ENCODE measurements around the gene SPAG17. TPM values are rescaled to one million over a fixed set of nuclear protein-coding genes. Genes with fewer than 3 reads are reported as not detected.

SPAG17 gene
- total and polyA plus RNA-seq, 2 experiments from 2014 or later = 0.36 to 1.7 TPM

DNA sequence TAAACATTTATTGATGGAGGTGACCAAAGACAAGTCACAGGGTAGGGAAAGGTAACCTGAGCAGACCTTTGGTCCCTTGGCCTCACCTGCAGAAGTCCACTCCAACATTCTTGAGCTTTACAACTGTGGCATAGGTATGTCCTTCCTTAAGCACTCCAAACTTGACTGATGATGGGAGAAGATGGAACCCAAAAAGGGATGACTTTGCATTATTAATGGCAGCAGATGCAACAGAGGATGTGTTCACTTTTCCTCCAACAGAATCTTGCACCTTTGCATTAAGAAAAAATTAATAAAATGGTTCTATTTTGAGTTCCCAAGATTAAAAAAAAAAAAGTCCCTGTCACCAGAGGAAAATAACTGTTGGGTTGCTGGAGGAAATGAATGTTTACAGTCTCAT, 213.3 kb downstream of the SPAG17 start:
- Histone ChIP-seq H3K27ac (no peak overlapping the region), H4K20me1 (ENCODE audit: insufficient read depth, poor library complexity, severe bottlenecking) (no peaks in the 10 kb centered on the region), H3K9me3 (ENCODE audit: low read depth) (no peaks in the 10 kb centered on the region), H3K4me3 (no peak overlapping the region), H3K27me3 (no peaks in the 10 kb centered on the region), H3K9me2 (replicated peaks; ENCODE audit: insufficient read depth) (no peaks in the 10 kb centered on the region), H3K4me2 (no peak overlapping the region), H3K4me1 (ENCODE audit: insufficient read depth) (no peaks in the 10 kb centered on the region), H2AFZ (no peak overlapping the region), H3K79me2 (no peaks in the 10 kb centered on the region), H3K36me3 (replicated peaks; ENCODE audit: insufficient read depth, low read depth) (no peaks in the 10 kb centered on the region)
- DNase-seq (ENCODE audit: low spot score) = no peak
- TF ChIP-seq EZH2phosphoT487 (IDR thresholded peaks at IDR 0.05; ENCODE audit: low read depth, severe bottlenecking, unreplicated experiment) (no peak), EZH2 (IDR thresholded peaks at IDR 0.05; ENCODE audit: borderline replicate concordance) (no peak)
- TF ChIP-seq, protein P1, sequence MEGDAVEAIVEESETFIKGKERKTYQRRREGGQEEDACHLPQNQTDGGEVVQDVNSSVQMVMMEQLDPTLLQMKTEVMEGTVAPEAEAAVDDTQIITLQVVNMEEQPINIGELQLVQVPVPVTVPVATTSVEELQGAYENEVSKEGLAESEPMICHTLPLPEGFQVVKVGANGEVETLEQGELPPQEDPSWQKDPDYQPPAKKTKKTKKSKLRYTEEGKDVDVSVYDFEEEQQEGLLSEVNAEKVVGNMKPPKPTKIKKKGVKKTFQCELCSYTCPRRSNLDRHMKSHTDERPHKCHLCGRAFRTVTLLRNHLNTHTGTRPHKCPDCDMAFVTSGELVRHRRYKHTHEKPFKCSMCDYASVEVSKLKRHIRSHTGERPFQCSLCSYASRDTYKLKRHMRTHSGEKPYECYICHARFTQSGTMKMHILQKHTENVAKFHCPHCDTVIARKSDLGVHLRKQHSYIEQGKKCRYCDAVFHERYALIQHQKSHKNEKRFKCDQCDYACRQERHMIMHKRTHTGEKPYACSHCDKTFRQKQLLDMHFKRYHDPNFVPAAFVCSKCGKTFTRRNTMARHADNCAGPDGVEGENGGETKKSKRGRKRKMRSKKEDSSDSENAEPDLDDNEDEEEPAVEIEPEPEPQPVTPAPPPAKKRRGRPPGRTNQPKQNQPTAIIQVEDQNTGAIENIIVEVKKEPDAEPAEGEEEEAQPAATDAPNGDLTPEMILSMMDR (IDR thresholded peaks at IDR 0.05; ENCODE audit: poor library complexity) = no peak

DNA sequence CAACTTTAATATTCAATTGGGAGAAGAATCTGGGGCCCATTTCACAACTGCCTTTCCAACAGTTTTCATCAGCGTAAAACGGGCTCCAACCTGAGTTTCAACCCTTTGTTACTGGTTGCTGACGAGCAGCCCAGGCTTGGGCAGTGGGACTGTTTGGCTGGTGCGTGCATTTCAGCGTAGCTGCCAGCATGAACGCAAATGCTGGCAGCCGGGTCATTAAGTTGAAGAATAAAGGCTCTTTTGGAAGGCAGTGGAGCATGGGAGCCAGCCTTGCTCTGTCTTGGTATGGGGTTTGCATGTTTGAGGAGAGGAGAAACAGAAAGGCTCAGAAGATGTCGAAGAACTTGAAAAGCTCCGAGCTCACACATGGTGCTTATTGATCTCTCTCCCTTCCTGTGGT, 214.8 kb downstream of the SPAG17 start:
- Histone ChIP-seq H2AFZ (no peak overlapping the region), H3K9me3 (ENCODE audit: low read depth) (no peaks in the 10 kb centered on the region), H3K79me2 (no peaks in the 10 kb centered on the region), H3K27me3 (no peaks in the 10 kb centered on the region), H4K20me1 (ENCODE audit: insufficient read depth, poor library complexity, severe bottlenecking) (no peaks in the 10 kb centered on the region), H3K4me3 (no peak overlapping the region), H3K4me1 (ENCODE audit: insufficient read depth) (no peaks in the 10 kb centered on the region), H3K27ac (no peak overlapping the region), H3K9me2 (replicated peaks; ENCODE audit: insufficient read depth) (no peaks in the 10 kb centered on the region), H3K36me3 (replicated peaks; ENCODE audit: insufficient read depth, low read depth) (no peaks in the 10 kb centered on the region), H3K4me2 (no peak overlapping the region)
- TF ChIP-seq, protein P1 (IDR thresholded peaks at IDR 0.05; ENCODE audit: poor library complexity) = no peak
- TF ChIP-seq EZH2 (IDR thresholded peaks at IDR 0.05; ENCODE audit: borderline replicate concordance) (no peak), EZH2phosphoT487 (IDR thresholded peaks at IDR 0.05; ENCODE audit: low read depth, severe bottlenecking, unreplicated experiment) (no peak)
- WGBS (ENCODE audit: low lambda C conversion rate, missing lambda C conversion rate) = 89% methylated on average over 9 of the region's 9 CpGs
- DNase-seq (ENCODE audit: low spot score) = no peak

DNA sequence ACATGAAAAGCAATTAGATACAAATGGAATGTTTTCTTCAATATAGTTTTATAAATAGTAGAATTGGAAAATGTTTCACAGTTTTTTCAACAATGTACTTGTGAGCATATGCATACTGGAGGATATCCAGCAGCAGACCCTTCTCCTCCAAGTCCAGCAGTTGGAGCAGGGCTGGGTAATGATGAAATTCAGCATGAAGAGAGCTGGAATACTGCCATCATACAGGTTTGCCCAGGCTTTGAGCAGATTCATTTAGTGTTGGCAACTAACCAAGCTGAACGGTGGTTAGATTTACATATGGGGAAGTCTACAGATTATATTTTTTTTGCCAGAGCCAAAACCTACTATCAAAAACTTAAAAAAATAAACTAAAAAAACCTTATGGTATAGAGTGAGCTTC, 217.1 kb downstream of the SPAG17 start:
- TF ChIP-seq EZH2 (IDR thresholded peaks at IDR 0.05; ENCODE audit: borderline replicate concordance) (no peak), EZH2phosphoT487 (IDR thresholded peaks at IDR 0.05; ENCODE audit: low read depth, severe bottlenecking, unreplicated experiment) (no peak)
- TF ChIP-seq, protein P1 (IDR thresholded peaks at IDR 0.05; ENCODE audit: poor library complexity) = no peak
- no peak overlapping the region for H3K4me3 ChIP-seq
- H3K27me3 ChIP-seq = no peaks in the 10 kb centered on the region
- H3K79me2 ChIP-seq = no peaks in the 10 kb centered on the region
- 50% methylated on average over 1 of the region's 1 CpG for WGBS (ENCODE audit: low lambda C conversion rate, missing lambda C conversion rate)
- H3K27ac ChIP-seq = peak overlapping the region; percentile 33
- H4K20me1 ChIP-seq (ENCODE audit: insufficient read depth, poor library complexity, severe bottlenecking) = no peaks in the 10 kb centered on the region
- H3K4me1 ChIP-seq (ENCODE audit: insufficient read depth) = no peaks in the 10 kb centered on the region
- peak; percentile 25 for DNase-seq (ENCODE audit: low spot score)
- H3K36me3 ChIP-seq (replicated peaks; ENCODE audit: insufficient read depth, low read depth) = no peaks in the 10 kb centered on the region
- H3K4me2 ChIP-seq = peak overlapping the region; percentile 2
- H2AFZ ChIP-seq = no peak overlapping the region
- no peaks in the 10 kb centered on the region for H3K9me3 ChIP-seq (ENCODE audit: low read depth)
- H3K9me2 ChIP-seq (replicated peaks; ENCODE audit: insufficient read depth) = no peaks in the 10 kb centered on the region

DNA sequence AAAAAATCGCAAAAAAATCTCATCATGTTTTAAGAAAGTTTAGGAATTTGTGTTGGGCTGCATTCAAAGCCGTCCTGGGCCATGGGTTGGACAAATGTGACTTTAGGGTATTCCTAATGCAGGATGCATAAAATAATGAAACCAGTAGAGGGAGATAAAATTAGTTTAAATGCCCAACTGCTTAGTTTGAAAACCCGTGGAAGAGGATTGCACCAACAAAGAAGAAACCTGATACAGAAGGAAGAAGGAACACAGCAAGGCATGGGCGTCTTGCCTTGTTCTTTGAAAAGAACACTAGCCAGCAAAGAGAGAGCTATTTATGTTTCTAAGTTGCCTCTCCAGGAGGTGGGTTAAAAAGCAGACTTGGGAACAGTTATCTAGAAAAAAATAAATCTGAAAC, 217.6 kb downstream of the SPAG17 start:
- H3K36me3 ChIP-seq (replicated peaks; ENCODE audit: insufficient read depth, low read depth) = no peaks in the 10 kb centered on the region
- no peaks in the 10 kb centered on the region for H3K4me1 ChIP-seq (ENCODE audit: insufficient read depth)
- H3K27me3 ChIP-seq = no peaks in the 10 kb centered on the region
- no peak for TF ChIP-seq EZH2 (IDR thresholded peaks at IDR 0.05; ENCODE audit: borderline replicate concordance)
- TF ChIP-seq, protein P1 (IDR thresholded peaks at IDR 0.05; ENCODE audit: poor library complexity) = peak; percentile 23
- no peaks in the 10 kb centered on the region for H3K79me2 ChIP-seq
- no peak overlapping the region for H3K4me3 ChIP-seq
- H3K9me2 ChIP-seq (replicated peaks; ENCODE audit: insufficient read depth) = no peaks in the 10 kb centered on the region
- peak; percentile 11 for DNase-seq (ENCODE audit: low spot score)
- H2AFZ ChIP-seq = no peak overlapping the region
- no peaks in the 10 kb centered on the region for H3K9me3 ChIP-seq (ENCODE audit: low read depth)
- H3K27ac ChIP-seq = peak overlapping the region; percentile 33
- peak overlapping the region; percentile 2 for H3K4me2 ChIP-seq
- WGBS (ENCODE audit: low lambda C conversion rate, missing lambda C conversion rate) = 64% methylated on average over 4 of the region's 4 CpGs
- no peaks in the 10 kb centered on the region for H4K20me1 ChIP-seq (ENCODE audit: insufficient read depth, poor library complexity, severe bottlenecking)

Data from hepatocyte (in vitro differentiated cells).